Activated CD4-positive, alpha-beta T cell treated with anti-CD3 and anti-CD28 coated beads for 24 hours (primary cell): ENCODE data around the gene PER2.
"Not testable (repeated sequence)": the region's sequence is repeated elsewhere in the genome, so short reads cannot be mapped to it uniquely, and the experiment has no call there.

Experiments
- DNase-seq, 2 donors: peaks; one replicate each; pipeline ENCODE4 v3.0.0-alpha.2; 2020; ENCODE audit warnings: low read depth in 2 of 2

PER2 gene, protein sequence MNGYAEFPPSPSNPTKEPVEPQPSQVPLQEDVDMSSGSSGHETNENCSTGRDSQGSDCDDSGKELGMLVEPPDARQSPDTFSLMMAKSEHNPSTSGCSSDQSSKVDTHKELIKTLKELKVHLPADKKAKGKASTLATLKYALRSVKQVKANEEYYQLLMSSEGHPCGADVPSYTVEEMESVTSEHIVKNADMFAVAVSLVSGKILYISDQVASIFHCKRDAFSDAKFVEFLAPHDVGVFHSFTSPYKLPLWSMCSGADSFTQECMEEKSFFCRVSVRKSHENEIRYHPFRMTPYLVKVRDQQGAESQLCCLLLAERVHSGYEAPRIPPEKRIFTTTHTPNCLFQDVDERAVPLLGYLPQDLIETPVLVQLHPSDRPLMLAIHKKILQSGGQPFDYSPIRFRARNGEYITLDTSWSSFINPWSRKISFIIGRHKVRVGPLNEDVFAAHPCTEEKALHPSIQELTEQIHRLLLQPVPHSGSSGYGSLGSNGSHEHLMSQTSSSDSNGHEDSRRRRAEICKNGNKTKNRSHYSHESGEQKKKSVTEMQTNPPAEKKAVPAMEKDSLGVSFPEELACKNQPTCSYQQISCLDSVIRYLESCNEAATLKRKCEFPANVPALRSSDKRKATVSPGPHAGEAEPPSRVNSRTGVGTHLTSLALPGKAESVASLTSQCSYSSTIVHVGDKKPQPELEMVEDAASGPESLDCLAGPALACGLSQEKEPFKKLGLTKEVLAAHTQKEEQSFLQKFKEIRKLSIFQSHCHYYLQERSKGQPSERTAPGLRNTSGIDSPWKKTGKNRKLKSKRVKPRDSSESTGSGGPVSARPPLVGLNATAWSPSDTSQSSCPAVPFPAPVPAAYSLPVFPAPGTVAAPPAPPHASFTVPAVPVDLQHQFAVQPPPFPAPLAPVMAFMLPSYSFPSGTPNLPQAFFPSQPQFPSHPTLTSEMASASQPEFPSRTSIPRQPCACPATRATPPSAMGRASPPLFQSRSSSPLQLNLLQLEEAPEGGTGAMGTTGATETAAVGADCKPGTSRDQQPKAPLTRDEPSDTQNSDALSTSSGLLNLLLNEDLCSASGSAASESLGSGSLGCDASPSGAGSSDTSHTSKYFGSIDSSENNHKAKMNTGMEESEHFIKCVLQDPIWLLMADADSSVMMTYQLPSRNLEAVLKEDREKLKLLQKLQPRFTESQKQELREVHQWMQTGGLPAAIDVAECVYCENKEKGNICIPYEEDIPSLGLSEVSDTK (N-terminal part only)

DNA sequence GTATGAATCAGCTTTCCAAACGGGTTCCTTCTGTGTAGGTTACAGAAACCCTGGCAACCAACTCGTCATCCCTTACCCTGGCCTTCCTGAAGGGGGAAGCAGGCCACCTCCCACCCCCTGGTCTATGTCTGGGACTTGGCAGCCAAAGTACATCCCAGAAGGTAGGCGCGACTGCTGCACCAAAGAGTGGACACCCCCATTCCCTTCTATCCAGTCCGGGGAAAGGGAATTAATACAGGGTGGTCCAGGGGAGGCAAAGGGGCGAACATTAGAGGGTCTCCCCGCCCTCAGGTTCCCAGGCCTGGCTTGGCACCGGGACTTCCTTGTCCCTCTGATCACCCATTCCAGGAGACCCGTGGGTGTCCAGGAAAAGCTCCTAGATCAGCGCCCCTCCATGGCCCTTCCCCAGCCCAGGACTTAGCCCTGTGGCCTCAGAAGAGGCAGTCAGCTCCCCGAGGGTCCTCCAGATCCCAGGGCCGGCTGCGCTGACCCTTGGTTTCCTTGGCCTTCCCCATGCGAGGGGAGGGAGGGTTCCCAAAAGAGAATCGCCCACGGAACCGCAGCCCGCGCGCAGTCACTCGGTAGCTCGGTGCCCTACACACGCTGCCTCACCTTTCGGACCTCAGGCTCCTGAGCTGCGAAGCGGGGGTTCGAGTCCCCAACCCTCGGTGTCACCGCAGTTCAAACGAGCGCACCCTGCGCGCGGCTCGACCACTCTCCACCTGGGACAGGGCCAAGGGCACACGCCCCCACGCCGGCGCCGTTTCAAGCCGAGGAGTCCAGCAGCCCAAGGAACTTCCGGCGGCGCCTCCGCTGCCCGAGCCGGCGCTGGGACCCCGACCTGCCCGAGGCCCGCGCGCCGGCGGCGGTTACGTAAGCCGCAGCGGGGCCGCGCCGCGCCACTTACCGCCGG lies at the start of gene PER2:
TSS of gene PER2 (minus strand) at position 874 of the 913 bp plus-strand sequence. CDS start 10,674 bp downstream, outside the sequence.
- DNase-seq: peak in 1 of 2 donors; percentile 11

DNA sequence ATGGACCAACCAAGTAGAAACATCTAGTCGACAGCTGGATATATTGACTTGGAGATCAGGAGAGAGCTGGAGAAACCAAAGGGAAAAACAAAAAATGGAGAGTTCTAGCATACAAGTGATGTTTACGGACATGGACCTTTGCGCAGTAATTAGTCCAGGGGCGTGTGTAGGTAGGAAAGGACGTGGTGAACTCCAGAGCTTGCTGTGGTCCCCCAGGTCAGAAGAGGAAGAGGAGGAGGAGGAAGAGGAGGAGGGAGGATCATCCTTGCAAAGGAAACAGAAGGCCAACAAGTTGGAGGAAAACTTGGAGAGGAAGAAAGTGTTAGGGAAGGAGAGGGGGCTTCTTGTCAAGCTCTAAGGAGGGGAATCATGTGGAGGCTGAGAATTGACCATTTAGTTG lies 49.4 kb upstream of the PER2 start:
- no peak for DNase-seq

DNA sequence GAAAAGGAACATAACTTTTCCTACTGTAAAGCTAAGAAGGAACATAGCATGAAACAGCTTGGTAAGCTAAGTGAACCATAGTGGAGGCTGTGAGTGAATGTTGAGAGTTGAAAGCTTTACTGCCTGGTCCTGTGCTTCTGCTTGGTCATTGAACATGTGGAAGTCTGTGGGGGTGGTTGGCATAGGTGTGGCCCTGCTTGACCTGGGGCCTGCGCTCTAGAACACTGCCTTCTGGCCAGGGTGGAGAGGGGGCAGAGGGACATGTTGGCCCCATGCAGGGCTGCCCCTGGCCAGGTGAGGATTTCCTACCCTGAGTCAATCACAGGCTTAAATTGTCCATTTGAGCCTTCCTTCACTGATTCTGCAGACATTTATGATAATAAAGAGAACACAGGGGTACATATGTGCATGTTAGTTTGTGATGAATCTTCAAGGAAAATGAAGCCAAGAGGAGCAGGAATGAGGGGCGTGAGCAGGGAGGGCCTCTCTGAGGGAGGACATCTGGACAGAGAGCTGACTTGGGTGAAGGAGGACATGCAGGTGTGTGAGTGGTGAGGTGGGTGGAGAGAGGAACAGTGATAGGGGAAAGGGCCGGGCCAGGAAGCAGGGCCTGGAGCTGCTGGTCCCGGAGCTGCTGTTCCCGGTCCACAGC lies 48.5 kb upstream of the PER2 start:
- no peak for DNase-seq

DNA sequence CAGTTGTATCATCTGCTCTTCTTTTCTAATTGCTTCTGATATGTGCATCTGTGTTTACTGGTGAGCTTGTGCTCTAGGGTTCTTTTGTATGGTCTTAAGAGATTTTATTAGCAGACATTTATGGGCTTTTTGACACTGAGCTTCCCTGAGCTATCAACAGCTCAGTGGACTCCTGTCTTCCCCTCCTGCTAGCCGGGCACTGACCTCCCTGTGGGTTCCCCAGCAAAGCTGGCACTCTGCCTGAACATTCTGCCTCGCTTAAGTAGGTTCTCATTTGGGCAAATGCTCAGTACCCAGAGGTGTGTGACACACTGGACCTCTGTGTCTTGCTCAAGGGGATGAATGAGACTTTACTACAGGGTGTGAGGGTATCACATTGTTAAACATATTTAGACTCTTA lies 47.7 kb upstream of the PER2 start:
- DNase-seq: no peak

DNA sequence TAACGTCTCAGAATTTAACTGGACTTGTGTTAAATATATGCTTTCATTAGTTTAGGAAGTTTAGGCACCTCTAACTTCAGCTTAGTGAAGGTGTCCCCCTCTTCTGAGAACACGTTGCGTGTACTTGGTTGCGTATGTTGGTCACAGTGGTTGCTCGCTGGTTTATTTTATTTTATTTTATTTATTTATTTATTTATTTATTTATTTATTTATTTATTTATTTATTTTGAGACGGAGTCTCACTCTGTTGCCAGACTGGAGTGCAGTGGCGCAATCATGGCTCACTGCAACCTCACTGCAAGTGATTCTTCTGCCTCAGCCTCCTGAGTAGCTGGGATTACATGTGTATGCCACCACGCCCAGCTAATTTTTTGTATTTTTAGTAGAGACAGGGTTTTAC lies 47.2 kb upstream of the PER2 start:
- not testable (repeated sequence) for DNase-seq

DNA sequence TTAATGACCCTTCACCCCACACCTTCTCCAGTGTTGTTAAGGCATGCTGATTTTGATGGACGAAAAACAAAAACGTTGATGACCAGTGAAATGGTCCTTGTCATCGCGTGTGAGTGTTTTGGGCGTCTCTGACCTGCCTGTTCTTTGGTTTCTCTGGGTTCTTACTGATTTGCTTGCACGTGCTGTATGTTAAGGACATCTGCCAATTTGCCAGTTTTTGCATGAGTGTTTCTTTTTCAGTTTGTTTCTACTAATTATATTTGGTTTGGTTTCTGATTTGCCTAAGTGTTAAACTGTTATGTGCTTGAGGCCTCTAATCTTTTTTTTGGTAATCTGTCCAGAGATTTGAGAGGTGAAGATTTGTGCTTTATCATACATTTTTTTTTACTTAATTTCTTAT lies 46.5 kb upstream of the PER2 start:
- DNase-seq: no peak

DNA sequence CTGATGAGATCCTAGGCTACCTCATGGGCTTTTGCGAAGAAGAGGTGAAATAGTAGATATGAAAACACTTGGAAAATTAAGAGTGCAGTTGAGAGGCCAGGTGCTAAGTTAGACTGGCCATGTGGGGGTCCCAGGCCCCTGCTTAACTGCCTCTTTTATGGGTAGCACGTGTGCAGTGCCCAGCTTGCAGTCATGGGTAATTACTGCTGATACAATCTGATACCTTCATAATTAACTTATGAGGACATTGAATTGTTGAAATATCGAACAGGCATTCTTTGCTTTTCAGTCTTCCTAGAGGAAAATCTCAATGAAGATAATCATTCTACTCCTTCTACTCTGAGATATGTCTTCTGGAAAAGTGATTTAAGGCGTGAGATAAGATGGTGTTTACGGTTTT lies 43.5 kb upstream of the PER2 start:
- no peak for DNase-seq

DNA sequence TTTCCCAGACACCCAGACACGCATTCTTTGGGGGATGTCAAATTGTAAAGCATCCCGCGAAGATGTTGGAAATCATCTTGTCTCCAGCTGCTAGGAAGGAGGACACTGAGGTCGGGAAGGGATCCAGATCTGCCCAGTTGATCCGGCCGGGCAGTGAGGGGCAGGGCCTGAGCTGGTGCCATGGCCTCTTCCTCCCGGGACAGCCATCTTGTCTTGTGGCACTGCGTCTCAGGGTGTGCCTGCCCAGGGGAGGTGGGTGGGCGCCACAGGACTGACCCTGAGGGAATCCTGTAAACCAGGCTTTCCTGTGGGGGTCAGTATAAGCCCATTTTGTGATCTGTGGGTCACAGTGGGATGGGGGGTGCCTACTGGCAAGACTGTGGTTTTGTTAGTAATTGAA lies 42.0 kb upstream of the PER2 start:
- no peak for DNase-seq

DNA sequence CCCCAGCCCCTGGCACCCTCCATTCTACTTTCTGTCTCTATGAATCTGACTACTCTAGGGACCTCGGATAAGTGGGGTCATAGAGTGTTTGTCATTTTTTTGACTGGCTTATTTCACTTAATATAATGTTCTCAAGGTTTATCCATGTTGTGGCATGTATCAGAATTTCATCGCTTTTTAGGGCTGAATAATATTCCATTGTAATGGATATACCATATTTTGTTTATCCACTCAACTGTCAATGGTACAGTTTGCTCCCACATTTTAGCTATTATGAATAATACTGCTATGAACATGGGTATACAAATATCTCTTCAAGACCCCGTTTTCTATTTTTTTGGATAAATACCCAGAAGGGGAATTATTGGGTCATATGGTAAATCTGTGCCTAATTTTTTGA lies 39.3 kb upstream of the PER2 start:
- DNase-seq: no peak

DNA sequence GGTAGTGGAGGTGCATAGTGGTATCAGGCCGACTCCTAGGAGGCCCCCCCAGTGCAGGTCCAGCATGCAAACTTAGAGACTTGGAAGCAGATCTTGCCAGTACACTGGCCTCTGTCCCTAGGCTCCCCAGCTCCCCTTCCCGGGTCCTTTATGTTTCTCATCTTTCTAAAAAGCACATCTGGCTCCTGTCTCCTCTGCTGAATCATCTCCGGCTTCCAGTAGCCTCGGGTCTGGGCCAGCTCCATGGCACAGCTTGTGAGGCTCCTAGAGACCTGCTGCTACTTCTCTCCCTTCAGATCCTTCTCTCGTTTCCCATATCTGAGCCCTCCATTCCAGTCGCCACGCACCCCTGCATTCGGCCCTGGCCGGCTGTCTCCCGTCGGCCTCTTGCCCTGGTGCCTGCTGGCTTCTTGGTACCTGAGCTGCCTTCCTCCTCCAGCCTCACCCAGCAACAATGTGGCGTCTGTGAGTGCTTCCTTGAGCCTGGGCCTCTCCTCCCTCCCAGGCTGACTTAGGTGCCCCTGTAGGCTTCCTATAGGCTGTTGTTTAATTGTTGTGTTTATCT lies 38.5 kb upstream of the PER2 start:
- no peak for DNase-seq

DNA sequence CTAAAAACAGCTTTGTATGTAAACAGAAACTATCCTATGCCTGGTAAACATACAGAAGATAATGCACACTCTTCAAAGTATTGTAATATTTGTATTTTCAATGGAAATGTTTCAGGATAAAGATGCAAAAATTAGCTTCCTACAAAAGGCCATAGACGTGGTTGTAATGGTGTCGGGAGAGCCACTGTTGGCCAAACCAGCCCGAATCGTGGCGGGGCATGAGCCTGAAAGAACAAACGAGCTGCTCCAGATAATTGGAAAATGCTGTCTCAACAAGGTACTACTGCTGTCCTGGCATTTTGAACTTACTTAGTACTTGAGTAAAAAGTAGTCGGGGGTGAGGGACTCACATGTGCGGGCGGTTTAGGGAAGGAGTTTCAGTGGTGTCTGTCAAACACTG lies 37.3 kb upstream of the PER2 start:
- no peak for DNase-seq

DNA sequence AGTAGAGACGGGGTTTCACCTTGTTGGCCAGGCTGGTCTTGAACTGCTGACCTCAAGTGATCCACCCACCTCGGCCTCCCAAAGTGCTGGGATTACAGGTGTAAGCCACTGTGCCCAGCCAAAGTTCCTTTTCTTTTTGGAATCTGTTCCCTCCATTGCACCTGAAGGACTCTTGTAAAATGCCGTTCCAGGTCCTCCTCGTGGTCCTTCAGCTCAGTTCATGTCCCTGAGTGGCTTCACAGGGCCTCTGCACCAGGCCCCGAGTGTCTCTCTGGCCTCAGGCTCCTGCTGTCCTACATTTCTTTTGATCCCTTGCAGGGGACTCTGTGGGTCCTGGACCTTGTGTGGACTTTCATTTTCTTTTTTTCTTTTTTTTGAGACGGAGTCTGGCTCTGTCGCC lies 35.8 kb upstream of the PER2 start:
- DNase-seq: not testable (repeated sequence)

DNA sequence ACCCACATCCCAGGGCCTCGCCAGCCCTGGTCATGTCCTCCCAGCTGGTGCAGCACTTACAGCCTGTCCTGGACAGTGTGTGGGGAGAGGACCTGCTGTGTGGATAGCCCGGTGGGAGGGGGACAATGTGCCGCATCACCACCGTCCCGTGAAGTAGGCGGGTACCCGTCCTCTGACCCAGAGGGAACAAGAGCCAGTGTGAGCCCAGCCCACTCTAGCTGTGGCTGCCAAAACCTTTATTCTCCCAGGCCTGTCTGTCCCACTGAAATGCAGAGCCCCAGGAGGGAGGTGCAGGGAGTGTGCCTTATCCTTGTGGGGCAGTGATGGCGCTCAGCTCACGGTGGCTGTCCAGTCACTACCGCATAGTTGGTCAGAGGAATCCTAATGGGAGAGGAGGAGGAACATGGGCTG lies 33.6 kb upstream of the PER2 start:
- DNase-seq: no peak

DNA sequence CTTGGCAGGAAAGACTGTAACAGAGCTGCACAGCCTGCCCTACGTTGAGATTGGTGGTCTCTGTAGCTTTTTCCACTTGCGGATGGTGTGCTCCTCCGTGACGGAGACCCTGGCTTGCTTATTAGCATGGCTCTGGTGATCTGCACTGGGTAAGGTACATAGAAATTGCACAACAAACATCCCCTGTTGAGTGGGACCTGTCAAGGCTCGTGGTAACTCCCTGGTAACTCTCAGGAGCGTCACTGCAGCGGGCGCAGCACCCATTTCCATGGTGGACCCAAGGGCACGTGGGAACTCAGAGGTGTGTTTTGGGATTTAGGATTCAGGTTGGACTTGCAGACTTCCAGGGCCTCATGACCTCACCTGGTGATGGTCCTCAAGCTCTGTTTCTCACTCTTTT lies 33.1 kb upstream of the PER2 start:
- no peak for DNase-seq

DNA sequence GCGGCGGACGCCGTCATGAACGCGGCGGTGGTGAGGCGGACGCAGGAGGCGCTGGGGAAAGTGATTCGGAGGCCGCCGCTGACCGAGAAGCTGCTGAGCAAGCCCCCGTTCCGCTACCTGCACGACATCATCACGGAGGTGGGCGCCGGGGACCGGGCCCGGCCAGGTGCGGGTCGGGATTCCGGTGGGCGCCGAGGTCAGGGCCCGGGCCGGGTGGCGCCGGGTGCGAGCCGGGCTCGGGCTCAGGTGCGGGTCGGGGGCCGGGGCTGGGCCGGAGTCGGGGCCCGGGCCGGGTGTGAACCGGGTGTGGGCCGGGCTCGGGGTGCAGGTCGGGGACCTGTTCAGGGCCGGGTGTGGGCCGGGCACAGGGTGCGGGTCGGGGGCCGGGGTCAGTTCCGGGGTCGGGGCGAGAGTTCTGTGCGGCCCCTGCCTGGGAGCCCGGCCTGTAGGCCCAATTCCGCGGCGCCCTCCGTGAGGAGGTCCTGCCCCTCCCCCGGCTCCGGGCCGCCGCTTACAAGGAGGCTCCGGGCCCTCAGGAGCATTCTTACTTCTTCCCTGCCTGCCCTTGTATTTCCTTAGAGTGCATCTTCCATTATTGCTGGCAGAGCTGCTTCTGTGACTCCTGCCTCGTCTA lies 32.4 kb upstream of the PER2 start:
- DNase-seq: peak in 1 of 2 donors; percentile 3

DNA sequence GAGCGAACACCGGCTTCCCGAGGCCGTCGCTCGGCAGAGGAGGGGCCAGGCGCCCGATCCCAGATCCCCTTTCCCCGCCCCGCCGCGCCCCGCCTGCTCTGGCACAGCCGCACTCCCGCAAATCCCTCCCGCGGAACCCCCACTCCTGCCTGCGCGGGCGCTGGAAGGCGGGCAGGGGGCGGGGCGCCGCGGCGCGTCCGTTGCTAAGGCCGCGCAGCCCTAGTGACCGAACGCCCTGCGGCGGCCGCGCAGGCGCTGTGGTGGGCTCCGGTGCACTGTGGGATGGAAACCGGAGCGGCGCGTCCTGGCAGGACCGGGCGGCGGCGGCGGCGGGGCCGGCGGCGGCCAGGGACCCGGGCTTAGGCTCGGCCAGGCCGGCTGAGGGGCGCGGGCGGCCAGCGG lies 31.8 kb upstream of the PER2 start, which contains the start of gene TRAF3IP1:
TSS of gene TRAF3IP1 (plus strand) at position 273 of the 402 bp plus-strand sequence. CDS start 145 bp downstream, outside the sequence.
- peak; percentile 77 to 80 for DNase-seq

DNA sequence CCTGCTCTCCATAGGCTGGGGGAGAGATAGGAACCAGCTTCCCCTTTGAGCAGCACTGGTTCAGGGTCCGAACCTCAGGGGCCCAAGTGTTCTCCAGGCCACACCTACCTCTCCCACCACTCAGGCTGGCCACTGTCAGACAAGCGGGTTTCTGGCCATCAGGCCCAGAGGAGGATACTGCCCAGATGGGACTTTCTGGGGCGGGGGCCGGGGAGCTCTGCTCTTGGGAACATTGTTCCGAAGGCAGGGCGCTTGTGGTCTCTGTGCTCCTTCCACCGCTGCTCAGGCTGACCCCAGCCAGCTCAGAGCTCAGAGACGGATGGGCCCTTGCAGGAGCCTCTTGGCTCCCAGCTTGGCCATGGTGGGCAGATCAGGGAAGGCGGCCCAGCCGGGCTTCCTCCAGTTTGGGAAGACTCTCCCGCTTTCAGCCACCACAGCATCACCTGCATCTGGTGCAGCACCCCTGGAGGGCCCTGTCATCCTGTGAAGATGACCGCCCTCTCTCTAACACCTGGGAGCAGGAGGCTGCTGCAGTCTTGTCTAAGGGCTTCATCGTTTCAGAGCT lies 26.7 kb upstream of the PER2 start:
- no peak for DNase-seq

DNA sequence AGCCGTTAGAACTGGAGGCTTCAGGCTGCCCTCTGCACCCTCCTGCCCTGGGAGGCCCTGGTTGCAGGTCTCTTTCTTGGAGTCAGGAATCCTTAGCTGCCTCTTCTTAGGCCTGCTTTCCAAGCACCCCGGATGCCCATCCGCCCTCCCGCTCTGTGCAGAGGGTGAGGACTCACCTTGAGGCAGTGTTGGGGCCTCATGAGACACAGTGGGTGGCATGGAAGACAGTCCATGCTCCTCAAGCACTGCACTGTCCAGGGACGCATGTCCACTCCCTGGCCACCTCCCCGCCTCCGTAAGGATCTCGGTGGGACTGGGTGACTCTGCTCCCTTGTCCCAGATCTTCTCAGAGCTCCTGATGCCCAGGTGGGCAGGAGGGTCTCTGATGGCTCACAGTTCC lies 26.2 kb upstream of the PER2 start:
- no peak for DNase-seq

DNA sequence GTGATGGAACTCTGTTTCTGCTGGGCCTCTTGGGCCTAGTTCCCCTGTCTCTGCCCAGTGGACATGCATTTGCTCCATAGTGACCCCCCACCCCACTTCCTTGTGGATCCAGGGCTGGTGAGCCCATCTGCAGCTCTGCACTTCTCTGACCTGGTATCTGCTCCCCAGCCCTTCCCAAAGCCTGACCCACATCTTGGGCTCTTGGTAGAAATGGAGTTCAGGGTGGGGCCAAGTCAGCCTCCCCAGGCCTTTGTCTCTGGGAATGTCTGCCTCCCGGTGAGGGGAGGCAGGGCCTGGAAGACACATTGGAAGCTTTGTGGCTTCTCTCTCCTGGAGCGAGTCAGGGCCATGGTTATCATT lies 25.6 kb upstream of the PER2 start:
- DNase-seq: no peak
